Neural cell (in vitro differentiated cells): ENCODE results near the gene CCDC32. TPM values are rescaled to one million over a fixed set of nuclear protein-coding genes. Genes with fewer than 3 reads are reported as not detected.

Experiments
- H2AFZ ChIP-seq: fragments of 200-600, 300-800 bp; sonication (generic), shearing (Covaris generic); 2 replicates; pipeline ENCODE4 v1.6.0; 2014; ENCODE audit warnings: low read depth, mild to moderate bottlenecking, antibody characterized with exemption, low read length, moderate library complexity
- H3F3A ChIP-seq: fragments of 200-600 bp; shearing (Covaris generic); 2 replicates; pipeline ENCODE4 v1.6.1; 2016; ENCODE audit warnings: mild to moderate bottlenecking, moderate library complexity, mixed read lengths, antibody characterized with exemption, low read length; ENCODE audit not compliant: insufficient read depth, poor library complexity, severe bottlenecking
- H3K27ac ChIP-seq: fragments of 200-600, 300-800 bp; sonication (generic), shearing (Covaris generic); 2 replicates; pipeline ENCODE4 v1.5.1; 2014; ENCODE audit warnings: mild to moderate bottlenecking, low read length, moderate library complexity
- H3K27me3 ChIP-seq: fragments of 300-800, 200-600 bp; sonication (generic), shearing (Covaris generic); 2 replicates; pipeline ENCODE4 v1.6.0; 2014; ENCODE audit warnings: mild to moderate bottlenecking, low read depth, low read length, moderate library complexity; ENCODE audit not compliant: insufficient read depth
- H3K36me3 ChIP-seq: fragments of 300-800, 200-600 bp; sonication (generic), shearing (Covaris generic); 2 replicates; pipeline ENCODE4 v1.5.1; 2014; ENCODE audit warnings: mild to moderate bottlenecking, antibody characterized with exemption, low read length, moderate library complexity; ENCODE audit not compliant: insufficient read depth
- H3K4me2 ChIP-seq: fragments of 300-800, 200-600 bp; sonication (generic), shearing (Covaris generic); 2 replicates; pipeline ENCODE4 v1.6.0; 2014; ENCODE audit warnings: mild to moderate bottlenecking, low read length
- H3K4me3 ChIP-seq: fragments of 300-800, 200-600 bp; sonication (generic), shearing (Covaris generic); 2 replicates; pipeline ENCODE4 v1.5.1; 2014; ENCODE audit warnings: mild to moderate bottlenecking, low read length, moderate library complexity
- H3K79me2 ChIP-seq: fragments of 200-600 bp; shearing (Covaris generic); replicated peaks from 2 replicates; pipeline ENCODE4 v1.6.0; 2014; ENCODE audit warnings: mild to moderate bottlenecking, low read length, moderate library complexity; ENCODE audit not compliant: insufficient read depth
- H3K9ac ChIP-seq: fragments of 300-800, 200-600 bp; sonication (generic), shearing (Covaris generic); 2 replicates; pipeline ENCODE4 v1.6.1; 2016; ENCODE audit warnings: mild to moderate bottlenecking, low read length, mixed read lengths
- H3K9me2 ChIP-seq: fragments of 200-600 bp; shearing (Covaris generic); 2 replicates; pipeline ENCODE4 v1.6.1; 2016; ENCODE audit warnings: mild to moderate bottlenecking, low read length, mixed read lengths; ENCODE audit not compliant: insufficient read depth
- H3K9me3 ChIP-seq: fragments of 200-600, 300-800 bp; sonication (generic), shearing (Covaris generic); 2 replicates; pipeline ENCODE4 v1.6.1; 2016; ENCODE audit warnings: mild to moderate bottlenecking, mixed run types, low read length, moderate library complexity, mixed read lengths
- H4K20me1 ChIP-seq: fragments of 200-600 bp; shearing (Covaris generic); 2 replicates; pipeline ENCODE4 v1.6.1; 2016; ENCODE audit warnings: mild to moderate bottlenecking, mixed run types; ENCODE audit not compliant: insufficient read depth
- CTCF ChIP-seq: fragments of 450-650 bp; IDR thresholded peaks from 2 replicates; pipeline ENCODE4 v1.5.1; 2014; ENCODE audit warnings: antibody characterized with exemption, mild to moderate bottlenecking, moderate library complexity; ENCODE audit not compliant: poor library complexity, severe bottlenecking
- EP300 ChIP-seq: fragments of 450-650 bp; conservative IDR thresholded peaks from 2 replicates; pipeline ENCODE4 v1.6.1; 2014; ENCODE audit warnings: antibody characterized with exemption, mild to moderate bottlenecking, moderate library complexity; ENCODE audit not compliant: poor library complexity, severe bottlenecking
- EZH2 ChIP-seq: fragments of 200-600, 300-800 bp; shearing (Covaris generic), sonication (generic); IDR thresholded peaks from 2 replicates; pipeline ENCODE4 v1.6.1; 2014; ENCODE audit warnings: antibody characterized with exemption, low read length, borderline replicate concordance, mild to moderate bottlenecking; ENCODE audit not compliant: insufficient read depth, poor library complexity, severe bottlenecking
- MXI1 ChIP-seq: fragments of 450-650 bp; conservative IDR thresholded peaks from 2 replicates; pipeline ENCODE4 v1.6.1; 2014; ENCODE audit warnings: antibody characterized with exemption, mild to moderate bottlenecking; ENCODE audit not compliant: poor library complexity, severe bottlenecking
- POLR2AphosphoS5 ChIP-seq: IDR thresholded peaks from 2 replicates; pipeline ENCODE4 v1.6.1; 2012
- RAD21 ChIP-seq: fragments of 450-650 bp; conservative IDR thresholded peaks from 2 replicates; pipeline ENCODE4 v1.6.1; 2014; ENCODE audit warnings: antibody characterized with exemption, mild to moderate bottlenecking, moderate library complexity
- SMC3 ChIP-seq: fragments of 450-650 bp; conservative IDR thresholded peaks from 2 replicates; pipeline ENCODE4 v1.6.1; 2014; ENCODE audit warnings: antibody characterized with exemption, mild to moderate bottlenecking, moderate library complexity; ENCODE audit not compliant: poor library complexity
- TAF1 ChIP-seq: IDR thresholded peaks from 2 replicates; pipeline ENCODE4 v1.6.1; 2012; ENCODE audit warnings: low read depth
- polyA plus RNA-seq: library from polyadenylated mRNA; depleted of rRNA; stranded (reverse); fragments of >200 nt; gene quantifications from 2 replicates; pipeline ENCODE4 v1.2.3, GENCODE V29; 2014
- TF ChIP-seq, protein P1 (sequence below): IDR thresholded peaks from 2 replicates; pipeline ENCODE4 v1.6.1; 2012; ENCODE audit warnings: borderline replicate concordance

Gene CCDC32
- polyA plus RNA-seq, 1 donor from 2014 or later = 34.2 TPM

DNA sequence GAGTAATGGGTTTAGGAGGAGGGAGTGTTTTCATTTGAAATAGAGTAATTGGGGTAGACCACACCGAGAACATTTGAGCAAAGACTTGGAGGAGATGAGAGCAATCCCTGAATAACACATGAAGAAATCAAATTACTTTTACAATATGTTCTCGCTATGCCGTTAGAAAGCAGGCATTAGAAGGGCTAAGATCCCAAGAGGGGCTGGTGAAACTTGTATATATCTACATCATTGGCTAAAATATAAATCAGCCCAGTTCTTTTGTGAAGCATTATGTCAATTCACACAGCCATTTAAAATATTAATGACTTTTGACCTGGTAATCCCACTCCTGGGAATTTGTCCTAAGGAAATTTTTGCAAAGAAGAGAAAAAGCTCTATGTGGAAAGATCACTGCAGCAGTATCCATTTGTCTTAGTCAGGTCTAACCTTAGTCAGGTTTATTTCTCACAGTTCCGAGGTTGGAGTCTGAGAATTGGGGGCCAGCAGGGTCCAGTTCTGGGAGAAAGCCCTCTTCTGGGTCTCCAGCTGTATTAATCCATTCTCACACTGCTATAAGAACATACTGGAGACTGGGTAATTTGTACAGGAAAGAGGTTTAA lies 31.0 kb downstream of the CCDC32 start:
- Histone ChIP-seq H3K9ac (no peak overlapping the region), H3K9me3 (no peaks in the 10 kb centered on the region), H3K4me2 (no peak overlapping the region), H3F3A (no peaks in the 10 kb centered on the region), H3K9me2 (no peaks in the 10 kb centered on the region), H3K27ac (no peak overlapping the region), H3K4me3 (no peak overlapping the region), H2AFZ (no peak overlapping the region), H3K36me3 (no peaks in the 10 kb centered on the region), H3K79me2 (no peaks in the 10 kb centered on the region), H4K20me1 (no peaks in the 10 kb centered on the region), H3K27me3 (no peaks in the 10 kb centered on the region)
- TF ChIP-seq CTCF (no peak), EP300 (no peak), RAD21 (no peak), POLR2AphosphoS5 (no peak), MXI1 (no peak), EZH2 (no peak), SMC3 (no peak), TAF1 (no peak)
- TF ChIP-seq, protein P1, sequence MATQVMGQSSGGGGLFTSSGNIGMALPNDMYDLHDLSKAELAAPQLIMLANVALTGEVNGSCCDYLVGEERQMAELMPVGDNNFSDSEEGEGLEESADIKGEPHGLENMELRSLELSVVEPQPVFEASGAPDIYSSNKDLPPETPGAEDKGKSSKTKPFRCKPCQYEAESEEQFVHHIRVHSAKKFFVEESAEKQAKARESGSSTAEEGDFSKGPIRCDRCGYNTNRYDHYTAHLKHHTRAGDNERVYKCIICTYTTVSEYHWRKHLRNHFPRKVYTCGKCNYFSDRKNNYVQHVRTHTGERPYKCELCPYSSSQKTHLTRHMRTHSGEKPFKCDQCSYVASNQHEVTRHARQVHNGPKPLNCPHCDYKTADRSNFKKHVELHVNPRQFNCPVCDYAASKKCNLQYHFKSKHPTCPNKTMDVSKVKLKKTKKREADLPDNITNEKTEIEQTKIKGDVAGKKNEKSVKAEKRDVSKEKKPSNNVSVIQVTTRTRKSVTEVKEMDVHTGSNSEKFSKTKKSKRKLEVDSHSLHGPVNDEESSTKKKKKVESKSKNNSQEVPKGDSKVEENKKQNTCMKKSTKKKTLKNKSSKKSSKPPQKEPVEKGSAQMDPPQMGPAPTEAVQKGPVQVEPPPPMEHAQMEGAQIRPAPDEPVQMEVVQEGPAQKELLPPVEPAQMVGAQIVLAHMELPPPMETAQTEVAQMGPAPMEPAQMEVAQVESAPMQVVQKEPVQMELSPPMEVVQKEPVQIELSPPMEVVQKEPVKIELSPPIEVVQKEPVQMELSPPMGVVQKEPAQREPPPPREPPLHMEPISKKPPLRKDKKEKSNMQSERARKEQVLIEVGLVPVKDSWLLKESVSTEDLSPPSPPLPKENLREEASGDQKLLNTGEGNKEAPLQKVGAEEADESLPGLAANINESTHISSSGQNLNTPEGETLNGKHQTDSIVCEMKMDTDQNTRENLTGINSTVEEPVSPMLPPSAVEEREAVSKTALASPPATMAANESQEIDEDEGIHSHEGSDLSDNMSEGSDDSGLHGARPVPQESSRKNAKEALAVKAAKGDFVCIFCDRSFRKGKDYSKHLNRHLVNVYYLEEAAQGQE = no peak

- Histone ChIP-seq H3K36me3 (no peaks in the 10 kb centered on the region), H3K4me2 (no peak overlapping the region), H2AFZ (no peak overlapping the region), H3K9me2 (no peaks in the 10 kb centered on the region), H3K4me3 (no peak overlapping the region), H3K27me3 (no peaks in the 10 kb centered on the region), H3K9ac (no peak overlapping the region), H3K79me2 (no peaks in the 10 kb centered on the region), H3K27ac (no peak overlapping the region), H4K20me1 (no peaks in the 10 kb centered on the region), H3F3A (no peaks in the 10 kb centered on the region), H3K9me3 (no peaks in the 10 kb centered on the region)
- TF ChIP-seq EP300 = no peak
- TF ChIP-seq TAF1 = no peak
- TF ChIP-seq SMC3 = no peak
- no peak for TF ChIP-seq EZH2
These were observed 36.0 kb downstream of the CCDC32 start for GRCh38 chr15:40528801-40529200.
